Upper lobe of left lung (tissue), 6 donors: Measurements from ENCODE around the gene SLC4A8. TPM values are rescaled to one million over a fixed set of nuclear protein-coding genes. Genes with fewer than 3 reads are reported as not detected.

ENCODE experiments used
- ATAC-seq, 2 donors: fragments of 200-7000 bp; cut with Tn5 transposase; one replicate each; pipeline ENCODE4 v1.9.1; 2022; ENCODE audit warnings: mild to moderate bottlenecking in 2 of 2, moderate library complexity in 2 of 2; ENCODE audit not compliant: low FRiP score in 2 of 2
- DNase-seq, 2 donors: peaks; one replicate each; pipeline ENCODE4 v3.0.0-alpha.2; 2019 to 2020
- H3K27ac ChIP-seq, 4 donors: fragments of 200-600 bp; sonication (generic); one replicate each; pipeline ENCODE4 v1.5.1; 2016 to 2019
- H3K27me3 ChIP-seq, 4 donors: fragments of 200-600 bp; sonication (generic); one replicate each; pipeline ENCODE4 v1.5.1; 2017 to 2019
- H3K36me3 ChIP-seq, 4 donors: fragments of 200-600 bp; sonication (generic); one replicate each; pipeline ENCODE4 v1.5.1; 2016 to 2019
- H3K4me1 ChIP-seq, 4 donors: fragments of 200-600 bp; sonication (generic); one replicate each; pipeline ENCODE4 v1.5.1; 2018 to 2019
- H3K4me3 ChIP-seq, 4 donors: fragments of 200-600 bp; sonication (generic); one replicate each; pipeline ENCODE4 v1.5.1; 2017 to 2019; ENCODE audit warnings: mild to moderate bottlenecking in 2 of 4, moderate library complexity in 1 of 4
- H3K9me3 ChIP-seq, 4 donors: fragments of 200-600 bp; sonication (generic); one replicate each; pipeline ENCODE4 v1.5.1; 2018 to 2019
- CTCF ChIP-seq, 6 experiments: fragments of 450-650 bp in 4 of 6; fragments of 200-600 bp in 2 of 6; sonication (generic) in 2 of 6; IDR thresholded peaks; one replicate each; pipeline ENCODE4 v1.5.1; 2016 to 2019; ENCODE audit warnings: antibody characterized with exemption in 6 of 6
- EP300 ChIP-seq, 4 donors: sonication (generic); formaldehyde crosslinking; IDR thresholded peaks; one replicate each; pipeline ENCODE4 v1.5.1; 2017; ENCODE audit warnings: antibody characterized with exemption in 4 of 4, control low read depth in 2 of 4
- POLR2A ChIP-seq, 4 donors: fragments of 450-650 bp; IDR thresholded peaks; one replicate each; pipeline ENCODE4 v1.5.1; 2016 to 2017; ENCODE audit warnings: antibody characterized with exemption in 4 of 4, mild to moderate bottlenecking in 2 of 4
- POLR2AphosphoS5 ChIP-seq, 2 donors: sonication (generic); formaldehyde crosslinking; IDR thresholded peaks; one replicate each; pipeline ENCODE4 v1.5.1; 2017; ENCODE audit warnings: antibody characterized with exemption in 2 of 2
- WGBS, 2 donors: methylation state at CpG; one replicate each; pipeline ENCODE4 v1.1.5; 2017 to 2018; 5-methylcytosine and 5-hydroxymethylcytosine counted together
- total RNA-seq, 6 donors: library from RNA; depleted of rRNA in 4 of 6; stranded (reverse); fragments of >200 nt in 4 of 6; gene quantifications; one replicate each; pipeline versions ENCODE4 v1.1.0 to v1.2.1, GENCODE V29; 2016 to 2021
- donor health status: DM: no; HTN: no; CAD: no; lungs with moderate emphysema.
- donor health status: DM: no; HTN: yes; CAD: no; lungs with severe emphysema.

Gene SLC4A8
- total RNA-seq, 6 donors from 2014 or later = 2.3 to 13.5 (median 7.4) TPM

- no peaks in the 10 kb centered on the region for H3K9me3 ChIP-seq
- H3K4me1 ChIP-seq = no peaks in the 10 kb centered on the region
- H3K27ac ChIP-seq = no peak overlapping the region
- whole genome bisulfite sequencing, 2 donors = 75 to 85% methylated on average over 6 of the region's 6 CpGs
- no peaks in the 10 kb centered on the region for H3K36me3 ChIP-seq
- no peak for TF ChIP-seq POLR2A (IDR thresholded peaks at IDR 0.05)
- no peak for TF ChIP-seq POLR2AphosphoS5 (IDR thresholded peaks at IDR 0.05)
- no peak for TF ChIP-seq CTCF (IDR thresholded peaks at IDR 0.05)
- no peak for TF ChIP-seq EP300 (IDR thresholded peaks at IDR 0.05)
- DNase-seq = no peak
- ATAC-seq = no peak
- no peak overlapping the region for H3K4me3 ChIP-seq
- H3K27me3 ChIP-seq = no peaks in the 10 kb centered on the region
Observed at GRCh38 chr12:51517800-51518199, 93.2 kb downstream of the SLC4A8 start.

GRCh38 chr12:51519755-51520154 is 95.1 kb downstream of the SLC4A8 start:
- Histone ChIP-seq H3K27me3 (no peaks in the 10 kb centered on the region), H3K4me1 (no peaks in the 10 kb centered on the region), H3K9me3 (no peaks in the 10 kb centered on the region), H3K4me3 (no peak overlapping the region), H3K36me3 (no peaks in the 10 kb centered on the region), H3K27ac (no peak overlapping the region)
- ATAC-seq (no peak), DNase-seq (no peak)
- WGBS, 2 donors = 88 to 94% methylated on average over 2 of the region's 2 CpGs
- no peak for TF ChIP-seq POLR2AphosphoS5 (IDR thresholded peaks at IDR 0.05)
- TF ChIP-seq POLR2A (IDR thresholded peaks at IDR 0.05) = no peak
- no peak for TF ChIP-seq EP300 (IDR thresholded peaks at IDR 0.05)

GRCh38 chr12:51520576-51521325 is 96.1 kb downstream of the SLC4A8 start:
- DNase-seq = no peak

GRCh38 chr12:51521554-51522276 is 97.1 kb downstream of the SLC4A8 start:
- Histone ChIP-seq H3K36me3 (no peaks in the 10 kb centered on the region), H3K4me1 (no peaks in the 10 kb centered on the region), H3K4me3 (no peak overlapping the region), H3K9me3 (no peaks in the 10 kb centered on the region), H3K27ac (no peak overlapping the region), H3K27me3 (no peaks in the 10 kb centered on the region)
- TF ChIP-seq POLR2A (IDR thresholded peaks at IDR 0.05) = no peak
- TF ChIP-seq POLR2AphosphoS5 (IDR thresholded peaks at IDR 0.05) = no peak
- no peak for TF ChIP-seq EP300 (IDR thresholded peaks at IDR 0.05)
- no peak for TF ChIP-seq CTCF (IDR thresholded peaks at IDR 0.05)
- DNase-seq = no peak
- ATAC-seq = no peak
- WGBS, 2 donors = 83 to 85% methylated on average over 9 of the region's 9 CpGs

More at GRCh38 chr12:51520576-51521325, 96.1 kb downstream of the SLC4A8 start:
- Histone ChIP-seq H3K27me3 (no peaks in the 10 kb centered on the region), H3K4me3 (no peak overlapping the region), H3K4me1 (no peaks in the 10 kb centered on the region), H3K9me3 (no peaks in the 10 kb centered on the region), H3K27ac (no peak overlapping the region), H3K36me3 (no peaks in the 10 kb centered on the region)
- ATAC-seq = no peak
- 67 to 75% methylated on average over 11 to 13 of the region's 13 CpGs for WGBS, 2 donors
- no peak for TF ChIP-seq POLR2AphosphoS5 (IDR thresholded peaks at IDR 0.05)
- TF ChIP-seq EP300 (IDR thresholded peaks at IDR 0.05) = no peak
- no peak for TF ChIP-seq CTCF (IDR thresholded peaks at IDR 0.05)
- no peak for TF ChIP-seq POLR2A (IDR thresholded peaks at IDR 0.05)

- 78 to 84% methylated on average over 4 to 5 of the region's 5 CpGs for WGBS, 2 donors
- DNase-seq = no peak
- no peak for ATAC-seq
- Histone ChIP-seq H3K27ac (no peak overlapping the region), H3K4me3 (no peak overlapping the region), H3K4me1 (no peaks in the 10 kb centered on the region), H3K36me3 (no peaks in the 10 kb centered on the region), H3K27me3 (no peaks in the 10 kb centered on the region), H3K9me3 (no peaks in the 10 kb centered on the region)
- TF ChIP-seq EP300 (IDR thresholded peaks at IDR 0.05) = no peak
- no peak for TF ChIP-seq CTCF (IDR thresholded peaks at IDR 0.05)
- no peak for TF ChIP-seq POLR2AphosphoS5 (IDR thresholded peaks at IDR 0.05)
- no peak for TF ChIP-seq POLR2A (IDR thresholded peaks at IDR 0.05)
Observed at GRCh38 chr12:51522696-51523095, 98.1 kb downstream of the SLC4A8 start.
